Activated CD4-positive, alpha-beta memory T cell treated with anti-CD3 and anti-CD28 coated beads, Interleukin-2, amount 10 ng/mL, durations not matched to agents 7 days and 5 days (primary cell): ENCODE measurements around the gene LRP1. TPM values are rescaled to one million over a fixed set of nuclear protein-coding genes. Genes with fewer than 3 reads are reported as not detected.

Source experiments
- CTCF ChIA-PET: fragments of 350-600 bp; sonication (Branson Sonifier 250); formaldehyde crosslinking; loops from one replicate; lab custom pipeline; 2021; ENCODE audit warnings: antibody characterized with exemption, inconsistent platforms; lab: Charles Lee
- POLR2A ChIA-PET: fragments of 350-600 bp; sonication (Branson Sonifier 250); formaldehyde crosslinking; loops from one replicate; lab custom pipeline; 2021; ENCODE audit warnings: antibody characterized with exemption; lab: Charles Lee
- DNase-seq: peaks from one replicate; pipeline ENCODE4 v3.0.0-alpha.2; 2020
- H3K27ac Mint-ChIP-seq: one replicate; pipeline ENCODE4 v1.8.0; 2021; ENCODE audit warnings: mild to moderate bottlenecking, mixed read lengths
- H3K27me3 Mint-ChIP-seq: one replicate; pipeline ENCODE4 v1.8.0; 2021; ENCODE audit warnings: mixed read lengths
- H3K36me3 Mint-ChIP-seq: one replicate; pipeline ENCODE4 v1.8.0; 2021; ENCODE audit warnings: low read depth, mixed read lengths
- H3K4me1 Mint-ChIP-seq: one replicate; pipeline ENCODE4 v1.8.0; 2021; ENCODE audit warnings: mixed read lengths
- H3K4me3 Mint-ChIP-seq: one replicate; pipeline ENCODE4 v1.8.0; 2021; ENCODE audit warnings: mild to moderate bottlenecking, mixed read lengths
- H3K9me3 Mint-ChIP-seq: one replicate; pipeline ENCODE4 v1.8.0; 2021; ENCODE audit warnings: mixed read lengths
- total RNA-seq, 2 experiments: library from RNA; stranded (reverse); gene quantifications; one replicate each; pipeline ENCODE4 v1.2.3, GENCODE V29; 2021

Gene LRP1
- total RNA-seq, 2 experiments from 2014 or later, result 0.60 to 0.86 TPM

DNA sequence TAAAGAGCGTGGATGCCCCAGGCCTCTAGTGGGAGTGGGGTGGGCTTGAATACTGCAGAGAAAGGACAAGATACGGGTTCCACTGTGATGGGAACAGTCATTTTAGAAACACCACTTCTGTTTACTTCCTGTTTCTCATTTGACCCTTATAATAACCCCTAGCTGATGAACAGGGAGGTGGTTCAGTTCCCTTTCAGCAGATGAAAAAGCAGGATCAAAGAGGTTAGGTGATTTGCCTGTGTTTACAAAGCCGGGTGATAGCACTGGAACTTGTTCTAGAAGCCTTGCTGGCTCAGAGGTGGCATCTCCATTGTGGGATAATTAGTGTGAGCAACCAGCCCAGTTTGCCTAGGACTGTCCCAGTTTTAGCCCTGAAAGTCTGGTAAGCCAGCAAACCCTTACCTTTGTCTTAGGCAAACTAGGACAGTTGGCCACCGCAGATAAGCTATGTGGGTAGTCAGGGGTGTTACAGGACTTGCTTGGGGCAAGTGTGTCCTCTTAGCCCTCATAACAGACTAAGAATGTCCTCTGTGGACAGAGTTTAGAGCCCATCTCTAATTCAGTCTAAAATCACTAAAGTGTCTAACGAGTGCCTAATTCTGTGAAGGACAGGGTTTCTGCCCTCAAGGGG, 26.6 kb downstream of the LRP1 start:
- H3K27me3 Mint-ChIP-seq, result no peaks in the 10 kb centered on the region
- CTCF ChIA-PET, result interaction anchor here (1.3 kb wide), 1 partner anchor 28 kb away, joined by 3 read pairs; no protein-coding TSS in a partner anchor
- H3K9me3 Mint-ChIP-seq, result no peaks in the 10 kb centered on the region
- no peak for DNase-seq
- POLR2A ChIA-PET, result no interaction called here
- no peaks in the 10 kb centered on the region for H3K36me3 Mint-ChIP-seq
- peaks cover 10% of the 10 kb centered on the region for H3K4me1 Mint-ChIP-seq
- H3K4me3 Mint-ChIP-seq, result no peak overlapping the region
- no peak overlapping the region for H3K27ac Mint-ChIP-seq

DNA sequence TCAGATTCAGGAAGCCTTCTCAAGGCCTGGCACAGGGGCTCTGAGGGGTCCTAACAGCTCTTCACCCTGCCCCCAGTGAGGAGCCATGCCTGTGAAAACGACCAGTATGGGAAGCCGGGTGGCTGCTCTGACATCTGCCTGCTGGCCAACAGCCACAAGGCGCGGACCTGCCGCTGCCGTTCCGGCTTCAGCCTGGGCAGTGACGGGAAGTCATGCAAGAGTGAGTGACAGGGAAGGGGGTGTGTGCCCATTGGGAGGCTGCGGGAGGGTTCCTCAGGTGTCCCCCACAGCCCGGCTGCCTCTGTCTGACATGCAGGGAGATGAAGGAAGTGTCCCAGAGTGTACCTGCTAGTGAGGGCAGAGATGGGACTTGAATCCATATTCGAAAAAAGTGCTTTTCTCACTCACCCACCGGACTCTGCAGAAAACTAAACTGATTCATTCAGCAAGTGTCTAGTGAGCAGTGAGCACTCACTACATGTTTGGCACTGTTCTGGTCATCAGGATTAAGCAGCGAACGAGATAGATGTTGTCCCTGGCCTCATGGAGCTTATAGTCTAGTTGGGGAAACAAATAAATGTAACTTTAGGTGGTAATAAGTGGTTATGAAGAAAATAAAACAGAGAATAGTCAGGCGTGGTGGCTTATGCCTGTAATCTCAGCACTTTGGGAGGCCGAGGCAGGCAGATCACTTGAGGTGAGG, 28.6 kb downstream of the LRP1 start:
- CTCF ChIA-PET, result interaction anchor here (1.0 to 2.1 kb wide), 2 partner anchors 30 to 33 kb away, joined by 4 to 6 read pairs; no protein-coding TSS in a partner anchor
- no peak overlapping the region for H3K27ac Mint-ChIP-seq
- H3K9me3 Mint-ChIP-seq, result no peaks in the 10 kb centered on the region
- H3K4me1 Mint-ChIP-seq, result peaks cover 10% of the 10 kb centered on the region
- no peak for DNase-seq
- H3K27me3 Mint-ChIP-seq, result no peaks in the 10 kb centered on the region
- POLR2A ChIA-PET, result no interaction called here
- no peak overlapping the region for H3K4me3 Mint-ChIP-seq
- H3K36me3 Mint-ChIP-seq, result no peaks in the 10 kb centered on the region

DNA sequence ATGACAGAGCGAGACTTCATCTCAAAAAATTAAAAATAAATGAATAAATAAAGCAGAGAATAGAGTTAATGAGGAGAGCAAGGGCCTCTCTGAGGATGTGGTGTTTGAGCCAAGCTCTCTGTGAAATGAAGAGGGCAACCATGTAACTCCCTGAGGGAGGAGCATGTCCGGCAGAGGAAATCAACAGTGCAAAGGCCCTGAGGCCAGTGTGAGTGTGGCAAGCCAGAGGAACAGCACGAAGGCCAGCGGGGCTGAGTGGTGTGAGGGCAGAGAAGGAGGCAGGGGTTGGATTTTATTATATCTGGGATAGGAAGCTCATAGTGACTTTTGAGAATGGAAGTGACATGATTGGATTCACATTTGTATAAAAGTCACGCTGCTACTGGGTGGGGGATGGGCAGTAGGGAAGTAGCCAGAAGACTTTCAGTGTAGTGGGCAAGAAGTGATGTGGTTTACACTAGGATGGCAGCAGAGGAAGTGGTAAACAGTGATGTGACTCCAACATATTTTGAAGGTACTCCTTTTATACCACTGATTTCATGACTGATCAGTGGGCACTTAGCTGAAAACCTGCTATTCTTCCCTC, 29.4 kb downstream of the LRP1 start:
- Mint-ChIP-seq H3K27me3 (no peaks in the 10 kb centered on the region), H3K4me1 (peaks cover 10% of the 10 kb centered on the region), H3K27ac (no peak overlapping the region), H3K36me3 (no peaks in the 10 kb centered on the region), H3K4me3 (no peak overlapping the region), H3K9me3 (no peaks in the 10 kb centered on the region)
- no peak for DNase-seq
- CTCF ChIA-PET, result interaction anchor here (1.0 to 2.1 kb wide), 2 partner anchors 31 to 33 kb away, joined by 4 to 6 read pairs; no protein-coding TSS in a partner anchor
- POLR2A ChIA-PET, result no interaction called here

DNA sequence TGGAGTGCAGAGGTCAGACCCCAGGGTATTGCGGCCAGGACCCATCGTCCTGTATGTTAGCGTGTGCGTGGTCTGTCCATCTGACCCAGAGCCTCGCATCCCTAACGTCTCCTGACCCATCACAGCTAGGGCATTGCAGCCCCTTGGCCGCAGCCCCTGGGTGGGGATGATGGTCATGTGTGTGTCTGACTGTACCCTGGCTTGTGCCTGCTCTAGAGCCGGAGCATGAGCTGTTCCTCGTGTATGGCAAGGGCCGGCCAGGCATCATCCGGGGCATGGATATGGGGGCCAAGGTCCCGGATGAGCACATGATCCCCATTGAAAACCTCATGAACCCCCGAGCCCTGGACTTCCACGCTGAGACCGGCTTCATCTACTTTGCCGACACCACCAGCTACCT, 29.9 kb downstream of the LRP1 start:
- CTCF ChIA-PET, result interaction anchor here (1.0 to 2.1 kb wide), 2 partner anchors 31 to 34 kb away, joined by 4 to 6 read pairs; no protein-coding TSS in a partner anchor
- Mint-ChIP-seq H3K4me3 (no peak overlapping the region), H3K36me3 (no peaks in the 10 kb centered on the region), H3K4me1 (peaks cover 10% of the 10 kb centered on the region), H3K27ac (no peak overlapping the region), H3K27me3 (no peaks in the 10 kb centered on the region), H3K9me3 (no peaks in the 10 kb centered on the region)
- POLR2A ChIA-PET, result no interaction called here
- DNase-seq, result no peak

DNA sequence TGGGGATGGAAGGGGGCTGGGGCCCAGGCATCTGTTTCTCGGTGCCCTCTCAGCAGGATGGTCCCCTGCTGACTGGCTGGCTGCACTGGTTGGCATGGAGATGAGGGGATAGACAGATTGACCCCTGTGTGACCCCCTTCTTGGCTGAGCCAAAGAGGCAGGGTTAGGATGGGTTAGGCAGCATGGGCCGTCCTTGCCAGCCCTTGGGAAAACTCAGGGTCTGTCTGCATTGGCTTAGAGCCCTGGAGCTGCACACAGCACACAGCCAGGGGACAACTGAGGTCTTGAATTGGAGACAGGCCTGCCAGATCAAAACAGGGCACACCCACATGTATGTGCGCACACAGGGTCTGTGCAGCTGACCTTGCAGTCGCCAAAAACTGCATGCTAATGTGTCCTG, 30.4 kb downstream of the LRP1 start:
- H3K36me3 Mint-ChIP-seq, result no peaks in the 10 kb centered on the region
- H3K27me3 Mint-ChIP-seq, result no peaks in the 10 kb centered on the region
- peaks cover 10% of the 10 kb centered on the region for H3K4me1 Mint-ChIP-seq
- no peak for DNase-seq
- H3K27ac Mint-ChIP-seq, result no peak overlapping the region
- no peak overlapping the region for H3K4me3 Mint-ChIP-seq
- POLR2A ChIA-PET, result interaction anchor here (1.0 kb wide), 1 partner anchor 271 kb away, joined by 3 read pairs; no protein-coding TSS in a partner anchor
- H3K9me3 Mint-ChIP-seq, result no peaks in the 10 kb centered on the region
- CTCF ChIA-PET, result interaction anchor here (2.1 kb wide), 1 partner anchor 34 kb away, joined by 6 read pairs; no protein-coding TSS in a partner anchor

DNA sequence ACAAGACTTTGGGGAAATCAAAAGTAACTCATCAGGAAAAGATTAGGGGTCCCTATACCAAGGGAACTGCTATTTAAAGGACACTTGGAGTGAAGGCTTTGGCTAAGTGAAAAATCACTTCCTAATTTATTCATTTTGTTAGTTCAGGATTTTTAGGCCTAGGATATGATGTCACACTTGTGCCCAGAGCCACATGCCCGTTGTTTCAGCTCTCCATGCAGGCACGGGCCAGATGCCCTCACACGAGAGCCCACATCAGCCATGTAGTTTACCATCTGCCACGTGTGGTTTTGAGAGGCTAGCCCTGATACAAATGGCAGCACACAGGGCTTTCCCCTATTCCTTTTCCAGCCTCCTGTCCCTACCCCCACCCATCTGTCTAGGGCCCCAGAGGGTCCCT, 31.0 kb downstream of the LRP1 start:
- CTCF ChIA-PET, result interaction anchor here (2.1 kb wide), 1 partner anchor 35 kb away, joined by 6 read pairs; no protein-coding TSS in a partner anchor
- no peaks in the 10 kb centered on the region for H3K9me3 Mint-ChIP-seq
- H3K4me3 Mint-ChIP-seq, result no peak overlapping the region
- POLR2A ChIA-PET, result interaction anchor here (1.0 kb wide), 1 partner anchor 271 kb away, joined by 3 read pairs; no protein-coding TSS in a partner anchor
- H3K27ac Mint-ChIP-seq, result no peak overlapping the region
- DNase-seq, result no peak
- H3K4me1 Mint-ChIP-seq, result peaks cover 10% of the 10 kb centered on the region
- no peaks in the 10 kb centered on the region for H3K27me3 Mint-ChIP-seq
- H3K36me3 Mint-ChIP-seq, result no peaks in the 10 kb centered on the region

DNA sequence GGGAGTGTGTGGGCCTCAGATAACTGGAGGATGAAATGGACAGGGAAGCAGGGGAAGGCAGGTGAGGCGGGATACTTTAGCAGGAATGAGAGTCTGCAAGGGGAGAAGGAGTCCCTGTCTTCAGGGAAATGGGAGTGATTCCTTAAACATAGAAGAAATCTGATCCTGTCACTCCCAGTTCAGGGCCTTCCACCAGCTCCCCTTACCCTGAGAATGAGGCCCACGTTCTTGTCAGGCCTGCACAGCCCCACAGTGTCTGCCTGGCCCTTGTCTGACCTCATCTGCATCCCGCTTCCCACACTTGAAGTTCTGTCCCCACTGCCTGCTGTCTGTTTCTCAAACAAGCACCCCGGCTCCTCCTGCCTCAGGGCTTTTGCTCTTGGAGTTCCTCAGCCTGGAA, 31.8 kb downstream of the LRP1 start:
- CTCF ChIA-PET, result no interaction called here
- POLR2A ChIA-PET, result no interaction called here
- Mint-ChIP-seq H3K27ac (no peak overlapping the region), H3K9me3 (no peaks in the 10 kb centered on the region), H3K4me1 (peaks cover 10% of the 10 kb centered on the region), H3K36me3 (no peaks in the 10 kb centered on the region), H3K4me3 (no peak overlapping the region), H3K27me3 (no peaks in the 10 kb centered on the region)
- DNase-seq, result no peak

DNA sequence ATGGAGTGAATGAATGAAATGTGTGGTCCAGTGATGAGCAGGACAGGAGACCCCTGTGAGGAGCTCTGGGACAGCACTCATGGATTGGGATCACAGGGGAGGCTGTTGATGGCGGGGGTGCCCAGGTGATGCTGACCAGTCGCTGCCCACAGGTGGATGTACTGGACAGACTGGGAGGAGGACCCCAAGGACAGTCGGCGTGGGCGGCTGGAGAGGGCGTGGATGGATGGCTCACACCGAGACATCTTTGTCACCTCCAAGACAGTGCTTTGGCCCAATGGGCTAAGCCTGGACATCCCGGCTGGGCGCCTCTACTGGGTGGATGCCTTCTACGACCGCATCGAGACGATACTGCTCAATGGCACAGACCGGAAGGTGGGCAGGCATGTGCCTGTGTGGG, 32.5 kb downstream of the LRP1 start:
- DNase-seq, result no peak
- no peaks in the 10 kb centered on the region for H3K27me3 Mint-ChIP-seq
- H3K9me3 Mint-ChIP-seq, result no peaks in the 10 kb centered on the region
- POLR2A ChIA-PET, result no interaction called here
- CTCF ChIA-PET, result no interaction called here
- H3K4me1 Mint-ChIP-seq, result peaks cover 10% of the 10 kb centered on the region
- H3K36me3 Mint-ChIP-seq, result no peaks in the 10 kb centered on the region
- H3K27ac Mint-ChIP-seq, result no peak overlapping the region
- no peak overlapping the region for H3K4me3 Mint-ChIP-seq

DNA sequence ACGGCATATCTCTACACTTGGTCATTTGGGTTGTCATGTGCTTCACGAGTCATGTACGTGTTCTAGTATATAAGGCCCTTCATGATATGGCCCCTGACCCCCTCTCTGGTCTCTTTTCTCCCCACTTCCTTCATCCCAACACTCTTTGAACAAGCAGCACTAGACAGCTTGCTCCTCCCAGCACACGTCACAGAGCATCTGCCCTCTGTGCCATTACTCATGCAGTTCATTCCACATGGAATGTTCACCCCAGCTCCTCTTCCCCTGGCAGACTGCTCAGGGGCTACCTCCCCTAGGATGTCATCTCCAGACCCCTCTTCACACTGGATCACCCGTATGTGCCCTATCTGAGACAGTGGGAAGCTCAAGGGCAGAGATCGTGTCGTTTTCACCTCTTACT, 33.2 kb downstream of the LRP1 start:
- CTCF ChIA-PET, result no interaction called here
- no peak for DNase-seq
- H3K9me3 Mint-ChIP-seq, result no peaks in the 10 kb centered on the region
- POLR2A ChIA-PET, result no interaction called here
- no peak overlapping the region for H3K27ac Mint-ChIP-seq
- H3K4me3 Mint-ChIP-seq, result no peak overlapping the region
- H3K36me3 Mint-ChIP-seq, result no peaks in the 10 kb centered on the region
- no peaks in the 10 kb centered on the region for H3K27me3 Mint-ChIP-seq
- peaks cover 10% of the 10 kb centered on the region for H3K4me1 Mint-ChIP-seq

DNA sequence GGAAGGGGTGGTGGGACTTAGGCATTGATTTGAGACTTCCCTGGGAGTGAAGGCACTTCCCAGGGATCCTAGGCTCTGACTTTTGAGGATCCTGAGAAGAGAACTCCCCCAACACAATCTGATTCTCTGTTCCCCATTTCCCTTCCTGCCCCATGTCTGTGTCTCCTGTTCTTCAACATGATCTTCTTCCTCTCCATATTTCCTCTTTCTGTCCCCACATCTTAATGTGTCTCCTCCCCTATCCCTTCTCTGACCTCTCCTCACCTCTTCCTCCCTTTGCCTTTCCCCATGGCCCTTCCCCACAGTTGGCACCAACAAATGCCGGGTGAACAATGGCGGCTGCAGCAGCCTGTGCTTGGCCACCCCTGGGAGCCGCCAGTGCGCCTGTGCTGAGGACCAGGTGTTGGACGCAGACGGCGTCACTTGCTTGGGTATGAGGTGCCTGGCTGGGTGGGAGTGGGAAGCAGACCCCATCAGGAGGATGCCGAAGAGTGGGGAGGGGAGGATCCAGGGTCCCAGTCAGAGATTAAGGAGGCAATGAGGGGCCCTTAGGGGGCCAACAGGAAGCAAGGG, 34.4 kb downstream of the LRP1 start:
- peaks cover 11% of the 10 kb centered on the region for H3K4me1 Mint-ChIP-seq
- POLR2A ChIA-PET, result no interaction called here
- H3K4me3 Mint-ChIP-seq, result no peak overlapping the region
- H3K9me3 Mint-ChIP-seq, result no peaks in the 10 kb centered on the region
- DNase-seq, result no peak
- no peaks in the 10 kb centered on the region for H3K36me3 Mint-ChIP-seq
- CTCF ChIA-PET, result no interaction called here
- no peaks in the 10 kb centered on the region for H3K27me3 Mint-ChIP-seq
- no peak overlapping the region for H3K27ac Mint-ChIP-seq

DNA sequence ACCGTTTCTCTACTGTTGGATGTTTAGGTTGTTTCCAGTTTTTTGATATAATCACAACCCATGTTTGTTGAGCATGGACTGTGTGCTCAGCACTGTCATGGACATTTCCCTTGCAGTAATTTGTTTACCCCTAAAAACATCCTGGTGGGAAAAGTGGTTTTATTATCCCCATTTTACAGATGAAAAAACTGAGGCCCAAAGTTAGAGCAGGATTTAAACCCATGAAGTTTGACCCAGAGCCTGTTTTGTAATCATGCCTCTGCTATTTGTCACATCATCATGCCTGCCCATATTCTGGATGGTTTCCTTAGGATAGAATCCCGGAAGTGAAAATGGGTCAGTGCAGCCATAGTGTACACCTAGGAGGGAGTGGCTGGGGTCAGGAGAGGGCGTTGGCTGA, 36.2 kb downstream of the LRP1 start:
- H3K27ac Mint-ChIP-seq, result no peak overlapping the region
- ChIA-PET POLR2A (no interaction called here), CTCF (no interaction called here)
- H3K4me1 Mint-ChIP-seq, result peaks cover 4% of the 10 kb centered on the region
- no peak for DNase-seq
- no peaks in the 10 kb centered on the region for H3K27me3 Mint-ChIP-seq
- H3K36me3 Mint-ChIP-seq, result no peaks in the 10 kb centered on the region
- H3K9me3 Mint-ChIP-seq, result no peaks in the 10 kb centered on the region
- no peak overlapping the region for H3K4me3 Mint-ChIP-seq

DNA sequence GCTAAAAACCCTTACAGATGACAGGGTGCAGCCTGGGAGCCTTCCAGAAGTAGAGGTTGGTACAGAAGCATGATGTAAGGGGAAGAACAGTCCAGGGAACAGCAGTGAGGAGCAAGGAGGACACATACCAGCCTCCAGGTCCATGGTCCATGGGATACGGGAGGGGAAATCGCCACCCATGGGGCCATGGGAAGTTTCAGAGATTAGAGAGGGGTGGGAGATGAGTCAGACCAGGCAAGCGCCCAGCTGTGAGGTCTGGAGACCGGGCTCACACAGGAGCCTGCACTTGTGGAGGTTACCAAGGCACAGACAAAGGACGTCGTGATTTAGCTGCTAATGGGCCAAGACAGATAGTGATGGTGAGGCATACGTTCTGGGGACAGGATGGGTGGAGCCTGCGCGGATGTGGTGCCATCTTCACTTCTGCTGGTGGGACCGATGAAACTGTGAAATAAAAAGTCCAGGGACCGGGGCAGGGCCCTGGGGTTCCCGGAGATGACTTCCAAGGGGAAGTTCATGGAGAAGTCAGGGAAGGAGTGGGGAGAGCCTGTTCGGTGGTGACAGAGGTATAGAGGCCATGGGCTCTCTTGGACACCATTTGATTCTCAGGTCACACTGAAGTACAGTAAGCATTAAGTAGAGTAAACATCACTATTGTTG, 36.8 kb downstream of the LRP1 start:
- no peak for DNase-seq
- Mint-ChIP-seq H3K36me3 (no peaks in the 10 kb centered on the region), H3K27ac (no peak overlapping the region), H3K9me3 (no peaks in the 10 kb centered on the region), H3K27me3 (no peaks in the 10 kb centered on the region), H3K4me3 (no peak overlapping the region), H3K4me1 (peaks cover 4% of the 10 kb centered on the region)
- ChIA-PET POLR2A (no interaction called here), CTCF (no interaction called here)

DNA sequence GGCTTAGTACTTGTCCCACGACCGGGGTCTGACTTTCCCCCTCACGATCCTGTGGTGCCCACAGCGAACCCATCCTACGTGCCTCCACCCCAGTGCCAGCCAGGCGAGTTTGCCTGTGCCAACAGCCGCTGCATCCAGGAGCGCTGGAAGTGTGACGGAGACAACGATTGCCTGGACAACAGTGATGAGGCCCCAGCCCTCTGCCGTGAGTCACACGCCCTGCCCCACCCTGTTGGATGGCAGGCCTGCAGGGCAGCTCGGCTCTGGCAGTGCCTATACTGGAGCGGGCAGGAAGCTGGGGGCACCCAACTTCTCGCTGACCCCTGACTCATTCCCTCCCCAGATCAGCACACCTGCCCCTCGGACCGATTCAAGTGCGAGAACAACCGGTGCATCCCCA, 37.5 kb downstream of the LRP1 start:
- Mint-ChIP-seq H3K27me3 (no peaks in the 10 kb centered on the region), H3K4me1 (peaks cover 4% of the 10 kb centered on the region), H3K4me3 (no peak overlapping the region), H3K27ac (no peak overlapping the region), H3K9me3 (no peaks in the 10 kb centered on the region), H3K36me3 (no peaks in the 10 kb centered on the region)
- CTCF ChIA-PET, result no interaction called here
- POLR2A ChIA-PET, result no interaction called here
- no peak for DNase-seq
